A673 (cell line): ENCODE measurements around the gene NIN. TPM values are rescaled to one million over a fixed set of nuclear protein-coding genes. Genes with fewer than 3 reads are reported as not detected.

ENCODE experiments used
- BruUV-seq: library from RNA; stranded (reverse); fragments of 400-500 nt; replicated peaks from 2 replicates; lab custom pipeline; 2021; lab: Mats Ljungman, UMichigan
- CTCF ChIA-PET: fragments of 300-600 bp; sonication (Branson Sonifier 250); formaldehyde crosslinking; loops from one replicate; lab custom pipeline; 2022; ENCODE audit warnings: antibody characterized with exemption; lab: Charles Lee
- POLR2A ChIA-PET: fragments of 300-600 bp; sonication (Branson Sonifier 250); formaldehyde crosslinking; loops from one replicate; lab custom pipeline; 2022; ENCODE audit warnings: antibody characterized with exemption; ENCODE audit not compliant: low non-redundant PET; lab: Charles Lee
- DNase-seq: peaks from one replicate; pipeline ENCODE4 v3.0.0-alpha.2; 2015; ENCODE audit warnings: low spot score
- H3K27ac ChIP-seq: fragments of 200-600 bp; sonication (generic); 2 replicates; pipeline ENCODE4 v1.5.1; 2016; ENCODE audit warnings: mixed run types, low read depth, mild to moderate bottlenecking, mixed read lengths, antibody characterized with exemption, low read length; ENCODE audit not compliant: poor library complexity, severe bottlenecking
- H3K27me3 ChIP-seq: fragments of 200-600 bp; sonication (generic); replicated peaks from 2 replicates; pipeline ENCODE4 v1.6.1; 2017; ENCODE audit warnings: mixed run types, low read depth, mild to moderate bottlenecking, mixed read lengths, antibody characterized with exemption, low read length; ENCODE audit not compliant: insufficient read depth, poor library complexity
- H3K36me3 ChIP-seq: fragments of 200-600 bp; sonication (generic); 2 replicates; pipeline ENCODE4 v1.6.1; 2016; ENCODE audit warnings: mixed run types, mild to moderate bottlenecking, mixed read lengths, antibody characterized with exemption, low read length; ENCODE audit not compliant: insufficient read depth, poor library complexity, severe bottlenecking
- H3K4me1 ChIP-seq: fragments of 200-600 bp; sonication (generic); 2 replicates; pipeline ENCODE4 v1.6.1; 2017; ENCODE audit warnings: mixed run types, mild to moderate bottlenecking, mixed read lengths, antibody characterized with exemption, low read length; ENCODE audit not compliant: insufficient read depth, poor library complexity, severe bottlenecking
- H3K4me3 ChIP-seq: fragments of 200-600 bp; sonication (generic); 2 replicates; pipeline ENCODE4 v1.5.1; 2016; ENCODE audit warnings: low read depth, mixed run types, mild to moderate bottlenecking, mixed read lengths, low read length; ENCODE audit not compliant: poor library complexity, severe bottlenecking
- H3K9me3 ChIP-seq: fragments of 200-600 bp; sonication (generic); 2 replicates; pipeline ENCODE4 v1.6.1; 2016; ENCODE audit warnings: mixed run types, low read depth, mild to moderate bottlenecking, mixed read lengths, antibody characterized with exemption, low read length; ENCODE audit not compliant: poor library complexity, severe bottlenecking
- CTCF ChIP-seq: fragments of 300-800, 200-600 bp; sonication (generic); conservative IDR thresholded peaks from 2 replicates; pipeline ENCODE4 v1.5.1; 2017; ENCODE audit warnings: low read depth, mild to moderate bottlenecking, antibody characterized with exemption, low read length, moderate library complexity, mixed read lengths
- EZH2 ChIP-seq: fragments of 200-600 bp; sonication (generic); IDR thresholded peaks from 2 replicates; pipeline ENCODE4 v1.6.1; 2017; ENCODE audit warnings: borderline replicate concordance, low read depth, mild to moderate bottlenecking, mixed read lengths, antibody characterized with exemption, low read length; ENCODE audit not compliant: poor library complexity, severe bottlenecking
- intact Hi-C: fragments of 100-400 bp; cut with micrococcal nuclease; formaldehyde crosslinking; loops from one replicate; pipeline ENCODE4 v1.10.0; 2022; ENCODE audit not compliant: unreplicated experiment
- total RNA-seq: library from RNA; stranded (reverse); gene quantifications from 2 replicates; pipeline ENCODE4 v1.2.3, GENCODE V29; 2021

NIN gene
- total RNA-seq, 1 experiment from 2014 or later: 63.5 TPM

GRCh38 chr14:50814161-50814560 lies 16.8 kb downstream of the NIN start:
- no peaks in the 10 kb centered on the region for H3K36me3 ChIP-seq
- no TSS peak for BruUV-seq
- ChIA-PET POLR2A (no interaction called here), CTCF (no interaction called here)
- no peak for TF ChIP-seq CTCF
- H3K27me3 ChIP-seq: no peaks in the 10 kb centered on the region
- H3K4me1 ChIP-seq: peaks cover 12% of the 10 kb centered on the region
- intact Hi-C loops: no loop called here
- H3K27ac ChIP-seq: no peak overlapping the region
- no peak for DNase-seq
- H3K4me3 ChIP-seq: no peak overlapping the region
- no peaks in the 10 kb centered on the region for H3K9me3 ChIP-seq

DNA sequence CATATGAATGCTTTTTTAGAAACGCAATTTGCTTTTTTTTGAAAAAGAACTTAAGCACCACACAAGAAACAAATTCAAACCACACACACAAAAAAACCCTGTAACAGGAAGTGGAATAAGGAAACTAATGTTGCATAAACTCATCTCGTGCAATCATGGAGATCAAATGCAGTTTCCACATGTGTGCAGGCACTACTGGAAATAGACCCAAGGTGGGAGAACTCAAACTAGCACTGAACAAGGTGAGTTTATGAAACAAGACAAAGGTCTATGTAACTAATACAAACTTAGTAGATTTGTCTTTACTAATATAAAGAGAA lies 17.5 kb downstream of the NIN start:
- Histone ChIP-seq H3K27ac (no peak overlapping the region), H3K36me3 (no peaks in the 10 kb centered on the region), H3K4me1 (peaks cover 12% of the 10 kb centered on the region), H3K9me3 (no peaks in the 10 kb centered on the region), H3K27me3 (no peaks in the 10 kb centered on the region), H3K4me3 (no peak overlapping the region)
- BruUV-seq: no TSS peak
- DNase-seq: no peak
- TF ChIP-seq CTCF (no peak), EZH2 (no peak)
- CTCF ChIA-PET: no interaction called here
- POLR2A ChIA-PET: no interaction called here
- intact Hi-C loops: no loop called here

DNA sequence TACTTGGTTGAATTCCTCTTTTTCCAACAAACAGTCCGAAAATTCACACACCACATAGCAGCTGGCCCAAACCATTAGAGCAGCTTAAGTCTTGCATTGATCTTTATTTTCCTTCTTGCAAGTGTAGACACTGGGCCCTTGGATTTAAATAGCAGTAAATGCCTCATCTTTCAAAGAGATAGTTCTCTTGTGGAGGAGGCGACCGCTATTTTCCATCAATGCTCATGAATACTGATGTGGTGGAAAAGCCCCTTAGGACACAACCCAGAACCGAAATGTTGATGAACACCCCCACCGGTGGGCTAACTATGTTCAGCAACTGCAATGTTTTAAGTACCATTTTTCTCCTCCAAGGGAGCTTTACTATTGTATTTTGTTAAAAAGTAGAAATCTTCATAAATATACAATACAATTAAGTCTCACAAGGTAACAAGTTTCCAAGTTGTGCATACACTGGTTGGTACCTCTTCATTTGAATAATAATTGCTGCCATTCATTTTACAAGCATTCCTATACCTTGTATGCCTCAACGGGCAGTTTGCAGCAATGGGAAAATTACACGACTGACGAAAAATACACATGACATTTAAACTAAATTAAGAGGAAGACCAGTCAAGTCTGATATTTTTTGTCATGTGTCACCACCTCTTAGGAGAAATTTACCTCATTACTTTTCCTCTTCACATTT lies 18.0 kb downstream of the NIN start:
- intact Hi-C loops: no loop called here
- no peak for DNase-seq
- ChIA-PET CTCF (no interaction called here), POLR2A (no interaction called here)
- Histone ChIP-seq H3K4me3 (no peak overlapping the region), H3K9me3 (no peaks in the 10 kb centered on the region), H3K36me3 (no peaks in the 10 kb centered on the region), H3K27ac (no peak overlapping the region), H3K27me3 (no peaks in the 10 kb centered on the region), H3K4me1 (peaks cover 12% of the 10 kb centered on the region)
- BruUV-seq: no TSS peak
- TF ChIP-seq CTCF (no peak), EZH2 (no peak)
